RCC 7860 (cell line): ENCODE data around the gene USF2.
A peak's percentile ranks its signal among the peaks of the same experiment; 100 is the strongest.

ENCODE experiments used
- DNase-seq: peaks from one replicate; pipeline ENCODE4 v3.0.0-alpha.2; 2015; ENCODE audit warnings: low spot score
- FAIRE-seq: peaks from 2 replicates; lab custom pipeline; 2012; peaks lifted over from hg19 to GRCh38; lab: Jason Lieb, UNC

USF2 gene

GRCh38 chr19:35241417-35241816 is 27.3 kb upstream of the USF2 start:
- FAIRE-seq, result no peak
- no peak for DNase-seq

- DNase-seq, result no peak
- no peak for FAIRE-seq
Measured at GRCh38 chr19:35246466-35247092, 22.2 kb upstream of the USF2 start.

- FAIRE-seq (no peak), DNase-seq (peak; percentile 37)
Measured at GRCh38 chr19:35247526-35248309, 21.0 kb upstream of the USF2 start.

GRCh38 chr19:35248310-35249145 is 20.2 kb upstream of the USF2 start, which contains the start of gene LSR:
LSR (plus strand) TSS chr19:35249002; CDS start chr19:35249023, 21 bp downstream.
- DNase-seq (peak; percentile 49), FAIRE-seq (no peak)

- FAIRE-seq (no peak), DNase-seq (no peak)
Measured at GRCh38 chr19:35249146-35249847, 19.5 kb upstream of the USF2 start.

GRCh38 chr19:35249848-35250711 is 18.7 kb upstream of the USF2 start:
- DNase-seq (no peak), FAIRE-seq (no peak)

- FAIRE-seq (no peak), DNase-seq (no peak)
Measured at GRCh38 chr19:35251456-35251855, 17.3 kb upstream of the USF2 start.

- no peak for FAIRE-seq
- DNase-seq, result no peak
Measured at GRCh38 chr19:35253316-35254286, 15.2 kb upstream of the USF2 start.

DNA sequence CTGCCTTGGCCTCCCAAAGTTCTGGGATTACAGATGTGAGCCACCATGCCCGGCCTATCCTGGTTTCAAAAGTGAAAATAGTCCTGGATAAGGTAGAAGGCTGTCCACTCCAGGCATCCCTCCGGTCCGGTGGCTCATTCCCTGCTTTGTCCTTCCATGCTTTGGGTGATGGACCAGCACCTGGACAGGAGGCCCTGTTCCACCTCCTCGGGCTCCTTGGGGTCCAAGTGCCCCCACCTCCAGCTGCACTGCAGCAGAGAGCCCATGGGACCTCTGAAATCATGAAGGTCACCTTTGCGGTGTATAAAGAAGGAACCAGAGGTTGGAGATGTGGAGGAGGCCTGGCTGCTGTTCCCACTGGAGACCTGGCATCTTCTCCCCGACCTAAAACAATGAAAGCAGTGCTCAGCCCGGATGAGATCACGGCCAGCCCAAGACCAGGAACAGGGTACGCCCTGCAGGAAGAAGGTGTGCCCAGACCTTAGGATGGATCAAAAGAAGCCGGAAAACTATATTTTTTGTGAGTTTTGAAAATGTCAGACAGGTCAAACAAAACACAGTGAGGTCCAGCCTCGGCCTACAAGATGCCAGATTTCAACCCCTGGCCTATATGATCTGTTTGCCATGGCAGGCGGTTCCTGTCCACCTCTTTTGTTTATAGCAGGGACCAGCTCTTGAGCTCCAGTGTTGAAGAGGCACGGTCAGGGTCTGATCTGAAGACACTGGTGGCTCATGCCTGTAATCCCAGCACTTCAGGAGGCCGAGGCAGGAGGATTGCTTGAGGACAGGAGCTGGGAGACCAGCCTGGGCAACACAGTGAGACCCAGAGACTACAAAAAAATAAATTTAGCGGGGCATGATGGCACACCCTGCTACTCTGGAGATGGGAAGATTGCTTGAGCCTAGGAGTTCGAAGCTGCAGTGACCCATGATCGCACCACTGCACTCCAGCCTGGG is 14.1 kb upstream of the USF2 start:
- FAIRE-seq, result no peak

DNA sequence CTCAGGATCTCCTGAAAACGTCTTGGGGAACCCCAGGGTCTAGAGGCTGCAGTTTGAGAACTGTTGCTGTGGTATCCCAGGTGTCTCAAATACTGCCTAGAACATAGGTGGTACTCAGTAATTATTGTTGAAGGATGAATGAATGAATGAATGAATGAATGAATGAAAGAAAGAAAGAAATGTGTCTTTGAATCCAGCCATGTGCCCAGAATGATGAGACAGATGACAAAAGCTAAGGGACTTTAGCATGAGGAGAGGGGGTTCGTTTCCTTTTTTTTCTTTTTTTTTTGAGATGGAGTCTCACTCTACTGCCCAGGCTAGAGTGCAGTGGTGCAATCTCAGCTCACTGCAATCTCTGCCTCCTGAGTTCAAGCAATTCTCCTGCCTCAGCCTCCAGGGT is 12.2 kb upstream of the USF2 start:
- FAIRE-seq, result no peak
- no peak for DNase-seq

More for the DNA sequence above, 14.1 kb upstream of the USF2 start:
- DNase-seq, result no peak

- DNase-seq (no peak), FAIRE-seq (no peak)
Measured at GRCh38 chr19:35257113-35257461, 11.7 kb upstream of the USF2 start.

- DNase-seq (no peak), FAIRE-seq (no peak)
Measured at GRCh38 chr19:35260694-35261304, 8.0 kb upstream of the USF2 start.

DNA sequence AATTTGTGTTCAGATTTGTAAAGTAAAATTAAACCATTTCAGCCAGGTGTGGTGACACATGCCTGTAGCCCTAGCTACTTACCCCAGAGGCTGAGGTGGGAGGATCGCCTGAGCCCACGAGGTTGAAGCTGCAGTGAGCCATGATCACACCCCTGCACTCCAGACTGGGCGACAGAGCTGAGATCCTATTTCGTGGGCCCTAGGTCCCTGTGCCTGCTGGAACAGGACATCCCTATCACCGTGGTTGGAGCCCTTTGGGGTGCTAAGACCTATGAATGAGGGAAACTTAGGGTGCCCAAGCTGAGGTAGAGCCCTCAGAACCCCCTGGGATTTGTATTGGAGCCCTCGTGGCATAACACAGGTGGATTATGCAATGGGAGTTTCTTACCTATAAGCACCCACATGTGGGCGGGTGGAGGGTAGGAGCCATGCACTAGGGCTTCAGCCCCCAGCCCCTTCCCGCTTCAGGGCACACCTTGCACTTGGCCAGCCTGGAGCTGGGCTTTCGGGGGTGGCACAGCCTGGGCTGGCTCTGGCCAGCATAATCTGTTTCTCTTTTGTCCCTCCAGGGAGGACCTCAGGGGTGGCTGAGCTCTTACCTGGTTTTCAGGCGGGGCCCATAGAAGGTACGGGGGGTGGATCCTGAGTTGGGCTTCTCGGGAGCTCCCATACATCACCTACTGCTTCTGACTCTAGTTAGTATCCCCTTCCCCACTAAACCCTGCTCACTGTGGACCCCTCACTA is 7.2 kb upstream of the USF2 start:
- FAIRE-seq (no peak), DNase-seq (no peak)

DNA sequence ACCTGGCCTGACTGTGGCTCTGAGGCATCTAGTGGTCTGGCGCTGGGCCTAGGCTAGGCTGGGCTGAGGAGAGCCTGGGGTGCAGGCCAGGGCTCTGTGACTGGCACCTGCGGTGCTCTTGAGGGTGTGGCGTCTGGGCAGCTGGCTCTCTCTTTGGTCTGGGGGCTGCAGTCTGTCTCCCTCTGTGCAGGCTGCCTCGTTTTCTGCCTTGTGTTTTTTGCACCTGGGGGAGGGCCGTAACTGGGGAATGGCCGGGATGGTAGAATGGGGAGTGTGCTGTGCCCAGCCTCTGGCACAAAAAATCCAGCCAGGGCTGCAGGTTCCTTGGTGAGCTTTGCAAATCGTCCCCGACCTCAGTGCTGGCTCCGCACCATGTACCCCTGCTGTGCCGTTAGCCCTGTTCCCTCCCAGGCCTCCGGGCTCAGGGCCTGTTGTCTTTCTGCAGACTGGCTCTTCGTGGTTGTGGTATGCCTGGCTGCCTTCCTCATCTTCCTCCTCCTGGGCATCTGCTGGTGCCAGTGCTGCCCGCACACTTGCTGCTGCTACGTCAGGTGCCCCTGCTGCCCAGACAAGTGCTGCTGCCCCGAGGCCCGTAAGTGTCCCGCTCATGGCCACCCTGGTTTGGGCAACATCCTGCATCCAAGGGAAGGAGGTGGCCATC is 6.5 kb upstream of the USF2 start:
- DNase-seq (no peak), FAIRE-seq (no peak)

- DNase-seq (no peak), FAIRE-seq (no peak)
Measured at GRCh38 chr19:35264268-35265125, 4.3 kb upstream of the USF2 start.
